Activated T-helper 2 cell treated with anti-CD3 and anti-CD28 coated beads, Interferon-gamma antibody, Interleukin-2, Interleukin-4, amounts not matched to agents 10 μg/mL and 5 μg/mL and 100 μg/mL, durations not matched to agents 14 hours and 24 hours and 36 hours (primary cell): ENCODE data around the gene TMEM151B. TPM values are rescaled to one million over a fixed set of nuclear protein-coding genes. Genes with fewer than 3 reads are reported as not detected.

Experiments
- DNase-seq: peaks from one replicate; pipeline ENCODE4 v3.0.0; 2021; ENCODE audit warnings: low spot score
- H3K27ac Mint-ChIP-seq: one replicate; pipeline ENCODE4 v1.8.0; 2021; ENCODE audit warnings: mixed read lengths
- H3K27me3 Mint-ChIP-seq: one replicate; pipeline ENCODE4 v1.8.0; 2021; ENCODE audit warnings: low read depth, mixed read lengths
- H3K36me3 Mint-ChIP-seq: one replicate; pipeline ENCODE4 v1.8.0; 2021; ENCODE audit warnings: low read depth, mixed read lengths
- H3K4me1 Mint-ChIP-seq: one replicate; pipeline ENCODE4 v1.8.0; 2021; ENCODE audit warnings: low read depth, mixed read lengths
- H3K4me3 Mint-ChIP-seq: one replicate; pipeline ENCODE4 v1.8.0; 2021; ENCODE audit warnings: low read depth, mild to moderate bottlenecking, moderate library complexity, mixed read lengths
- H3K9me3 Mint-ChIP-seq: one replicate; pipeline ENCODE4 v1.8.0; 2021; ENCODE audit warnings: mixed read lengths
- intact Hi-C: fragments of 100-400 bp; cut with micrococcal nuclease; formaldehyde crosslinking; loops from one replicate; pipeline ENCODE4 v1.15.1; 2023
- total RNA-seq: library from RNA; stranded (reverse); gene quantifications from 2 replicates; pipeline ENCODE4 v1.2.3, GENCODE V29; 2022

TMEM151B gene
- total RNA-seq, 1 donor from 2014 or later = not detected

DNA sequence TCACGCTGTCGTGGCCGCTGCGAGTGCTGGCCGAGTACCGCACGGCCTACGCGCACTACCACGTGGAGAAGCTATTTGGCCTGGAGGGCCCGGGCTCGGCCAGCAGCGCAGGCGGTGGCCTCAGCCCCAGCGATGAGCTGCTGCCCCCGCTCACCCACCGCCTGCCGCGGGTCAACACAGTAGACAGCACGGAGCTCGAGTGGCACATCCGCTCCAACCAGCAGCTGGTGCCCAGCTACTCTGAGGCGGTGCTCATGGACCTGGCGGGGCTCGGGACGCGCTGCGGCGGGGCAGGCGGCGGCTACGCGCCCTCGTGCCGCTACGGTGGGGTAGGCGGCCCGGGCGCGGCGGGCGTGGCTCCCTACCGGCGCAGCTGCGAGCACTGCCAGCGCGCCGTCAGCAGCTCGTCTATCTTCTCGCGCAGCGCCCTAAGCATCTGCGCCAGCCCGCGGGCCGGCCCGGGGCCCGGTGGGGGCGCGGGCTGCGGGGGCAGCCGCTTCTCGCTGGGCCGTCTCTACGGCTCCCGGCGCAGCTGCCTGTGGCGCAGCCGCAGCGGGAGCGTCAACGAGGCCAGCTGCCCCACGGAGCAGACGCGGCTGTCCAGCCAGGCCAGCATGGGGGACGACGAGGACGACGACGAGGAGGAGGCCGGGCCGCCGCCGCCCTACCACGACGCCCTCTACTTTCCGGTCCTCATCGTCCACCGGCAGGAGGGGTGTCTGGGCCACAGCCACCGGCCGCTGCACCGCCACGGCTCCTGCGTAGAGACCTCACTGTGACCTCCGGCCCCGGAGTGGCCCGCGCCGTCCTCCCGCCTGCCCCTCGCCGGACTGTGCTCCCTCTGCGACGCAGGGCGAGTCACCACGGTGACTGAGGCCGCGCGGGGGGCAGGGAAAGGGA, 5.7 kb downstream of the TMEM151B start:
- Mint-ChIP-seq H3K4me3 (no peak overlapping the region), H3K36me3 (no peaks in the 10 kb centered on the region), H3K27me3 (peaks cover 64% of the 10 kb centered on the region), H3K9me3 (no peaks in the 10 kb centered on the region), H3K27ac (no peak overlapping the region), H3K4me1 (peaks cover 1% of the 10 kb centered on the region)
- DNase-seq = no peak
- intact Hi-C loops = loop anchor here (2.0 kb wide), 1 partner anchor 37 kb away; the partner anchor contains the start of gene AARS2

DNA sequence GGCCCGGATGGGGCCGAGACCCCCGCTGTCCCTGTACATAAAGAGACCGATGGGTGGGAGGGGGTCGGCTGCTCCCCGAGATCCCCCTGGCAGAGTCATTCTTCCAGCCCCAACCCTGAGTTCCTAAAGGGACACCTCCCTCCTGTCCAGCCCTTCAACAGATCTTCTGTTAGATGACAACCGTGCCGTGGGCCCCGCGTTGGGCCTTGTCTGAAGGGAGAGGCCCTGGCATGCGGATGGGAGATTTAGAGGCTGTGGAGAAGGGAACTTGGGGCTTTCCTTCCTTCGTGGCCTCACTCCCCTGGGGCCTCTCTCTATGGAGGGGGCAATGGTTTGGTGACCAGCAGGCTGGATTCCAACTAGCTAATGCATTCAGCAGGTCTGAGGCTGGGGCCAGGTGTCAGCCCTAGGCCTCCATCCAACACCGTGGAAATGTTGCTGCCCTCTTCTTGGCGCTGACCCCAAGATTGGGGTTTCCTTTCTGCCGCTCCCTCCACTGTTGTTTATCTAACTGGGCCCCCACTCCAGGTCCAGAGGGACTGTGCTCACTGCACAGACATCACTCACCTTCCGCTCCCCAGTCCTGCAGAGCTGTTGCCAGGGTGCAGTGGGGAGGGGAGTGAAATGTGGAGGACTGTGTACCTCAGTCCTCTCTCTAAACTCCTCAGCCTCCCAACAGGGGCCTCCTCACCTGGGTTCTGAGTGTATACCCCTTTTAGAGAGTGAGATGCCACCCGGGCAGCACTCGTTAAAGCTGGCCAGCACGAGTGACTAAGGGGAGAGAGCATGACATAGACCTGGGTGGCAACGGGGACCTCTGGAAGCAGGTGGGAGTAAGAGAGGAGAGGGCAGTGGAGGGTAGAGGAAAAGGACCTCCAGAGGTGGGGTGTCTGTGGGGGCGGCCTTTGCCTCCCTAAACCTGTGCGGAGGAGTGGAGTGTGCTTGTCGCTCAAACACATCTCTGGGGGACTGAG, 6.7 kb downstream of the TMEM151B start:
- peak overlapping the region; percentile 19 for H3K4me3 Mint-ChIP-seq

DNA sequence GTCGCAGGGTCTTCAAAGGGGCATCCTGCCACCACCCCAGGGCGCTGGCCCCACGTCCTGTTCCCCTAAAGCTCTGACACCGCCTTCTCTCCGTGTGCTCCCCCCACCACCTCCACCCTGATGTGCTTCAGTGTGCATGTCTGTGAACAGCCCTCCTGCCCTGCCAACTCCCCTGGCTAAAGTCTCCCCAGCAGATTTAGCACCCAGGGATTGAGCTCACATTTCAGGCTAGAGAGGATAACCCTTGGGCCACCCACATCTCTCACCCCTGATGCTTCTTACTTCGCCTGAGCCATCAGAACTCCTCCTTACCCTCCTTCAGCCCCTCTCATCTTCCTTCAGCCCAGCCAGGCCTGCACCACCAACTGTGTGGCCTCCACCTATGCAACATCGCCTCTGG, 7.5 kb downstream of the TMEM151B start:
- H3K9me3 Mint-ChIP-seq = no peaks in the 10 kb centered on the region
- H3K4me3 Mint-ChIP-seq = no peak overlapping the region
- H3K4me1 Mint-ChIP-seq = peaks cover 1% of the 10 kb centered on the region
- peaks cover 51% of the 10 kb centered on the region for H3K27me3 Mint-ChIP-seq
- intact Hi-C loops = loop anchor here (2.0 kb wide), 1 partner anchor 35 kb away; the partner anchor contains the start of gene AARS2
- H3K27ac Mint-ChIP-seq = no peak overlapping the region
- H3K36me3 Mint-ChIP-seq = no peaks in the 10 kb centered on the region
- no peak for DNase-seq

More for the DNA sequence above, 6.7 kb downstream of the TMEM151B start:
- Mint-ChIP-seq H3K27ac (no peak overlapping the region), H3K36me3 (no peaks in the 10 kb centered on the region), H3K9me3 (no peaks in the 10 kb centered on the region), H3K27me3 (peaks cover 57% of the 10 kb centered on the region), H3K4me1 (peaks cover 1% of the 10 kb centered on the region)
- no peak for DNase-seq
- intact Hi-C loops = loop anchor here (2.0 kb wide), 1 partner anchor 36 kb away; the partner anchor contains the start of gene AARS2

DNA sequence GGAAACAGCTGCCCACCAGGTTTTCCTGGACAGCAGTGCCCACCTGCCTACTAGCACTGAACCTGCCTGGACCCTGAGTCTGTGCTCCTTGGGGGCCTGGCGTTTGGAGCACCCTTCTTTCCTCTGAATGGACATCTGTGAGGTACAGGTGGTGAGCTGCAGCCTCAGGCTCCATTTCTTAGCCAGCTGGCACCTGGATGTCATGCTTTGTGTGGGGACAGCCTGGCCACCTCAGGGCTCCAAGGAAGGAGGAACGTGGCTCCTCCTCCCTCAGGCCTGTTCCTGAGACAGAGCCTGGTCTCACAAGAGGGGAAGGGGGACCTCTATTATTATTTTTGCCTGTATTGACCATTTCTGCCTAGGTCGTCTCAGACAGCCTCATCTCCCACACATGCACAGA, 8.1 kb downstream of the TMEM151B start:
- no peak for DNase-seq
- Mint-ChIP-seq H3K4me3 (no peak overlapping the region), H3K9me3 (no peaks in the 10 kb centered on the region), H3K27ac (no peak overlapping the region), H3K4me1 (peaks cover 1% of the 10 kb centered on the region), H3K36me3 (no peaks in the 10 kb centered on the region), H3K27me3 (peaks cover 46% of the 10 kb centered on the region)
- intact Hi-C loops = no loop called here

DNA sequence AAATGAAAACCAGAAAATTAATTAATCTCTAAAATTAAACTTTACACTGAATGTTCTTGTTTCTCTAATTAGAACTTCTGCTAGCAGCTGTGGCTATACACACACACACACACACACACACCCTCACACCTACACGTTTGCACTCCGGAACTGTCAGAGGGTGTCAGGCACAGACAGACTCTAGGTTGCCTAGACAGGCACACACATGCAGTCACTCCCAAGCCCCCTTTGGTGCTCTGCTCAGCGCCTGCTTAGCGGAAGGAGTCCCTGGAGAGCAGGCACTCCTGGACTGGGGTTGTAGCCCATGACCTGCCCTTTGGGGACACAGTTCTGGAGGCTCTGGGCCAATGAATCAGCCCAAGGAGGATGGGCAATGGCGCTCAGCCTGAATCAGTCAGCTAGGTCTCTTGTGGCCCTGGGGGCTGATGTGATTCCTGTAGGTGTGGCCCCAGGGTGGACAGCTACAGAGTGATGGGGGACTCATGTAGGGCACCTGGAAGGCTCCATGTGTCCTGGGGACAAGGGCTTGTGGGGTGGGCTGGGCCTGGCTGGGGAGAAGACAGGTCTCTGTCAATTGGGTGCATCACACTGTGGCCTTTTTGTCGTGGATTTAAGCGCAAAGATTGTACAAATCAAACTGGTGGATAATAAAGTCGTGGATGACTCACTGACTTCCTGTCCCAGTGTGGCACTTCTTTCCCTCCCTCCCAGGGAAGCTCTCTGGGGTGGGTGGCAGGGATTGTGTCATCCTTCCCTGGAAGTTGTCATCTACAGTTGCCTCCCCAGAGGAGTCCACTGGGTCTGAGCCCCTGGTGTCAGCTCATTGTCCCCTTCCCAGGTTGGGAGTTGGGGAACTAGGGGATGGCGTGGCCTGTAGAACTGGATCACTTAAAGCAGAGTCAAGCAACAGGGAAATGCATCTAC, 8.8 kb downstream of the TMEM151B start:
- Mint-ChIP-seq H3K36me3 (no peaks in the 10 kb centered on the region), H3K4me1 (peaks cover 1% of the 10 kb centered on the region), H3K27me3 (peaks cover 47% of the 10 kb centered on the region), H3K27ac (no peak overlapping the region), H3K4me3 (no peak overlapping the region), H3K9me3 (no peaks in the 10 kb centered on the region)
- no peak for DNase-seq
- intact Hi-C loops = no loop called here

DNA sequence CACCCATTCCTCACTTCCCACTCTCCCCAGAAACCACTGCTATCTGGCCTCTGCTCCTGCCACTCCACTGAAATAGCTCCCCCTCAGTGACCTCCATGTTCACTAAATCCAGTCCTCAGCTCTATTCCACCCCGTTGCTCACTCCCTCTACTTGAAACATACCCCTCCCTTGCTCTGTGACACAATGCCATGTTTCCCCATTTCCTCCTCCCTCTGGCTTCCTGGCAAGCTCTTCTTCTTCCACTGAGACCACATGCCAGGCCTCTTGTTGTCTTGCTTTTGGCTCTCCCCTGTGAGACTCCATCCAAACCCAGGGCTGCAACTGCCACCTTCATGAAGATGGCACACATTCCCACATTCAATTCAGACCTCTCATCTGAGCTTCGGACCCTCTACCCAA, 13.9 kb downstream of the TMEM151B start:
- Mint-ChIP-seq H3K36me3 (no peaks in the 10 kb centered on the region), H3K9me3 (no peaks in the 10 kb centered on the region), H3K27ac (no peak overlapping the region), H3K4me1 (peaks cover under 1% of the 10 kb centered on the region), H3K27me3 (peaks cover 32% of the 10 kb centered on the region), H3K4me3 (no peak overlapping the region)
- intact Hi-C loops = no loop called here
- no peak for DNase-seq

DNA sequence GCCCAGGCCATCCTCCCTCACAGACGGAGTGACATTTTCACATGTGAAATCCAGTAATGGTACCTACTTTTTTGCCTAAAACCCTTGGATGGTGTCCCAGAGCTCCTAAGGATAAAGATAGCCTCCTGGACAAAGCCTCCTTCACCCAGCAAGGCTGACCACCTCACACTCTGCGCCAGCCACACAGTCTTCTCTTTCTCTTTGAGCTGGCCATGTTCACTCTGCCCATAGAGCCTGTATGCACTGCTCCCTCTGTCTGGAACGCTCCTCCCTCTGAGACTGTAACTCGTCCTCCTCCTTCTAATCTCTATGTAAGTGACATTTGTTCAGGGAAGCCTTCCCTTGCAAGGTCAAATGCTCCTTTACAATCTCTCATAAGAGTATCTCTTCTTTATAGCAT, 14.6 kb downstream of the TMEM151B start:
- no peak overlapping the region for H3K4me3 Mint-ChIP-seq
- H3K9me3 Mint-ChIP-seq = no peaks in the 10 kb centered on the region
- DNase-seq = no peak
- no peaks in the 10 kb centered on the region for H3K36me3 Mint-ChIP-seq
- no peaks in the 10 kb centered on the region for H3K4me1 Mint-ChIP-seq
- peaks cover 31% of the 10 kb centered on the region for H3K27me3 Mint-ChIP-seq
- intact Hi-C loops = no loop called here
- H3K27ac Mint-ChIP-seq = no peak overlapping the region

DNA sequence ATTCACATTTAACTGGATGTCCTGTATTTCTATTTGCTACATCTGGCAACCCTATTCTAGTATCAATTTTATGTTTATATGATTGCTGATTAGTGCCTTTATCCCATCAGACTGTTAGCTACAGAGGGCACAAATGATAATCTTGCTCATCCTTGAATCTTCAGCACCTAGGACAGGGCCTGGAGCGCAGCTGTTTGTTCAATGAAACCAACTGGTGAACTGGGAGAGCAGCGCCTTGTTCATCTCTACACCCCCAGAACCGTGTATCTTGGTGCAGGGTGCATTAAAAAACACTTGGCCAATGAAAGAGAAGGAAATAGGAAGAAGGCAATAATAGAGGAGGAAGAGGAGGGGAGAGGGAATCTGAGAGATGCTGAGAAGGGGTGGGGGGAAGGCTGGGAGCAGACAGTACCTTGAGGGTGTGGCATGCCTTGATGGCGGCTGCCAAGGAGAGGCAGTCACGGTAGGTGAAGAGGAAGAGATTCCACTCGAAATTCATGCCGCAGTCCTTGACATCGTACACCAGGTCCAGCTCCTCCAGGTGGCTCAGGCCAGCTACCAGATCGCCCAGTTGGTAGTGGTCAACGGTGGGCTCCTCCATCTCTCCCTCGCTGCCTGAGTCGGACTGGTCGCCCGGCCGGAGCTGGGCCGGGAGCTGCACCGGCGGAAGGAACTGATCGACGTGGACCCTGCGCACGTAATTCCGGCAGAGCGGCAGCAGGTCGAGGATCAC, 15.5 kb downstream of the TMEM151B start:
- peaks cover 34% of the 10 kb centered on the region for H3K27me3 Mint-ChIP-seq
- no peak overlapping the region for H3K4me3 Mint-ChIP-seq
- intact Hi-C loops = no loop called here
- no peak for DNase-seq
- H3K4me1 Mint-ChIP-seq = no peaks in the 10 kb centered on the region
- H3K27ac Mint-ChIP-seq = no peak overlapping the region
- no peaks in the 10 kb centered on the region for H3K36me3 Mint-ChIP-seq
- no peaks in the 10 kb centered on the region for H3K9me3 Mint-ChIP-seq

DNA sequence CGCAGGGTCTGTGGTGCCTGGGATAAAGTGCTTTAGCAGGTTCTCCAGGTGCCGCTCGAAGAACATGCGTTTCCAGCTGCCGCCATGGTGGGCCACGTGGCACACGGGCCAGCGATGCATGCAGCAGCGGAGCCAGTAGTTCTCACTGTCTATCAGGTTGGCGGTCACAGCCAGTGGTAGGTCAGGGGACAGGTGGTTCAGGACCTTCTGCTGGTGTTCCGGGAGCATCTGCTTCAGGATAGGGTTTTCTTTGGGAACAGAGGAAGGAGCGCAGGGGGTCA, 16.0 kb downstream of the TMEM151B start:
- Mint-ChIP-seq H3K9me3 (no peaks in the 10 kb centered on the region), H3K4me1 (no peaks in the 10 kb centered on the region), H3K4me3 (no peak overlapping the region), H3K27me3 (peaks cover 37% of the 10 kb centered on the region), H3K36me3 (no peaks in the 10 kb centered on the region), H3K27ac (no peak overlapping the region)
- no peak for DNase-seq
- intact Hi-C loops = no loop called here

DNA sequence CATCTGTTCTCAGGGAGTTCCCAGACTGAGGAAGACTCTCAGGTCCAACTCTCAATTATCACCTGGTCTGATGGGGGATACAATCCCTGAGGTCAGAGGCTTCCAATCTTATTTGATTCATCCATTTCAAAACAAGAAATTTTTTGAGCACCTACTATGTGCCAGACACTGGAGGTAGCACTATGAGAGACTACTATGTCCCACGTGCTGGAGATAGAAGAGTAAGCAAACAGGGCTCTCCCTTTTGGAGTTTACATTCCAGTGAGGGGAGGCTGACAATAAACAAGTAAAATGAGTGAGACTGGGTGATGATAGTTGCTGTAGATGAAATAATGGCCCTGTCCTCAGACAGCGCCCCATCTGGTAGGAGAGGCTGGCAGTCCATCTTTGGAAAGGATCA, 16.5 kb downstream of the TMEM151B start:
- no peak for DNase-seq
- intact Hi-C loops = no loop called here
- H3K4me3 Mint-ChIP-seq = no peak overlapping the region
- peaks cover 41% of the 10 kb centered on the region for H3K27me3 Mint-ChIP-seq
- H3K27ac Mint-ChIP-seq = no peak overlapping the region
- no peaks in the 10 kb centered on the region for H3K9me3 Mint-ChIP-seq
- no peaks in the 10 kb centered on the region for H3K36me3 Mint-ChIP-seq
- no peaks in the 10 kb centered on the region for H3K4me1 Mint-ChIP-seq

DNA sequence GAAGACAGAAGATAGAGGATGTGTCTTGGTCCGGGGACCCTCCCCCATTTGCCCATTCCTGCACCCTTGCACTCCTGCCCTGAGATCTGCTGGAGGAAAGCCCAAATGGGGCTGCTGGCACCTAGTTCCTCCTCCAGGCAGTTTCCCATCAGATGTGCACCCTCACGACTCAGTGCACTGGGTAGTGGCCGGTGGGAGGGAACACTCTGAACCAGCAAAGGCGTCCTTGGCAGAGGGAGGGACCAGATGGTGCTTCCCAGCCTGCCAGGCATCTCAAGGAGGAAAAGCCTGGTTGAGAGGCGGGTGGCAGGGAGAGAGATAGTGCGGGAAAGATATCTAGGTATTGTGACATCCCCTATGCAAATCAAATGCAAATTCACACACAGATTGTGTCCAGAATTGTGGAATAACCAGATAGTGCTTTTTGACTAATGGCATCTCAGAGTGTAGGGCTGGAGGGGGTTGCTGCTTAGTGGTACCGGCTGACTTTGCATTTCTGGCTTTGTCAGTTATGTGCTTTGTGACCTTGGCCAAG, 19.5 kb downstream of the TMEM151B start:
- H3K9me3 Mint-ChIP-seq = no peaks in the 10 kb centered on the region
- H3K27ac Mint-ChIP-seq = no peak overlapping the region
- no peaks in the 10 kb centered on the region for H3K4me1 Mint-ChIP-seq
- no peak for DNase-seq
- peaks cover 42% of the 10 kb centered on the region for H3K27me3 Mint-ChIP-seq
- H3K36me3 Mint-ChIP-seq = no peaks in the 10 kb centered on the region
- H3K4me3 Mint-ChIP-seq = no peak overlapping the region
- intact Hi-C loops = no loop called here
